ENCODE measurements around the gene BID.

DNA sequence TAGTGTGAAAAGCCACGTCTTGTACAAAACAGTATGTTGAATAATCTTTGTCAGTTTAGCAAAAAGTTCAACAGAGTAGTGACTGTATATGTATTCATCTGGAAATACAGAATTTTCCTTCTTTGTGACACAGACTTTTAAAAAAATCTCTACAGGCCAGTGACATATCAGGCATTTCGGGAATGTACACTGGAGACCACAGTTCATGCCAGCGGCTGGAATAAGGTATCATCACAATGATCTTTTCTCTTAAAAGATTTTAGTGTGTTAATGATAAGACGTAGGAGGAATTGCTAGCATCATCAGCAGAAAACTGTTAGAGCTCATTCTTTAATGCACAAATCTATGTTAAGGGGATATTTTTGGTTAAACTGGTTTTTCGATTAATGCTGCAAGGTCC is 78.3 kb downstream of the BID start:
- TF ChIP-seq POLR2A (IDR thresholded peaks at IDR 0.05) = no peak
- TF ChIP-seq CTCF (IDR thresholded peaks at IDR 0.05 in 4 of 5, conservative IDR thresholded peaks at IDR 0.05 in 1 of 5) = no peak

All from gastrocnemius medialis (tissue), 4 donors.